GM21423 (cell line): ENCODE measurements around the gene SLC19A1.

ENCODE experiments used
- ATAC-seq: cut with Tn5 transposase; IDR thresholded peaks from one replicate; pipeline ENCODE4 v1.9.1; 2021; ENCODE audit warnings: mild to moderate bottlenecking, moderate library complexity; ENCODE audit not compliant: unreplicated experiment

Gene SLC19A1

GRCh38 chr21:45470087-45470515 lies 72.1 kb downstream of the SLC19A1 start:
- no peak for ATAC-seq

- ATAC-seq, result no peak
These were observed 72.8 kb downstream of the SLC19A1 start for GRCh38 chr21:45469273-45470086.

GRCh38 chr21:45468971-45469272 lies 73.3 kb downstream of the SLC19A1 start:
- ATAC-seq, result no peak

- no peak for ATAC-seq
These were observed 73.9 kb downstream of the SLC19A1 start for GRCh38 chr21:45468051-45468970.

GRCh38 chr21:45467221-45467779 lies 74.9 kb downstream of the SLC19A1 start:
- ATAC-seq, result no peak

- no peak for ATAC-seq
These were observed 75.7 kb downstream of the SLC19A1 start for GRCh38 chr21:45466330-45467220.

- ATAC-seq, result no peak
These were observed 76.5 kb downstream of the SLC19A1 start for GRCh38 chr21:45465611-45466329.

GRCh38 chr21:45465105-45465504 lies 77.1 kb downstream of the SLC19A1 start:
- no peak for ATAC-seq

- no peak for ATAC-seq
These were observed 77.9 kb downstream of the SLC19A1 start for GRCh38 chr21:45464309-45464708.

- ATAC-seq, result no peak
These were observed 78.4 kb downstream of the SLC19A1 start for GRCh38 chr21:45463871-45464270.

GRCh38 chr21:45461806-45462341 lies 80.4 kb downstream of the SLC19A1 start:
- ATAC-seq, result no peak

- ATAC-seq, result no peak
These were observed 80.9 kb downstream of the SLC19A1 start for GRCh38 chr21:45461369-45461750.

GRCh38 chr21:45460611-45461368 lies 81.5 kb downstream of the SLC19A1 start:
- ATAC-seq, result no peak

- ATAC-seq, result no peak
These were observed 82.2 kb downstream of the SLC19A1 start for GRCh38 chr21:45460011-45460565.

- no peak for ATAC-seq
These were observed 82.8 kb downstream of the SLC19A1 start for GRCh38 chr21:45459171-45460010.

- no peak for ATAC-seq
These were observed 83.7 kb downstream of the SLC19A1 start for GRCh38 chr21:45458281-45459170.

GRCh38 chr21:45457832-45458172 lies 84.4 kb downstream of the SLC19A1 start:
- ATAC-seq, result no peak
